Measurements from ENCODE around the gene AFAP1L1. TPM values are rescaled to one million over a fixed set of nuclear protein-coding genes. Genes with fewer than 3 reads are reported as not detected.

Gene AFAP1L1
- total RNA-seq, 1 experiment from 2014 or later: 15.2 TPM

- H3K9me3 ChIP-seq (ENCODE audit: control insufficient read depth, insufficient read depth, low read depth, low read length): no peaks in the 10 kb centered on the region
- no TSS peak for BruUV-seq (replicated peaks)
- H3K4me1 ChIP-seq (ENCODE audit: control insufficient read depth, insufficient read depth, low read length): no peaks in the 10 kb centered on the region; the same call in 1 of the 2 replicates
- ChIA-PET POLR2A (no interaction called here), CTCF (no interaction called here)
- TF ChIP-seq REST (IDR thresholded peaks at IDR 0.05; ENCODE audit: insufficient read depth in 1 of 2, low read depth in 2 of 2, low read length in 1 of 2) (no peak), CTCF (IDR thresholded peaks at IDR 0.05) (no peak), SIN3A (IDR thresholded peaks at IDR 0.05; ENCODE audit: borderline replicate concordance, insufficient read depth, low read depth, low read length) (no peak), TCF7L2 (IDR thresholded peaks at IDR 0.05; ENCODE audit: low read depth, low read length) (no peak), POLR2AphosphoS5 (IDR thresholded peaks at IDR 0.05; ENCODE audit: low read depth, low read length) (no peak)
- intact Hi-C loops (cut with micrococcal nuclease; ENCODE audit: unreplicated experiment) (no loop called here), in situ Hi-C loops (cut with HindIII; ENCODE audit: low pct_unique_long_range_greater_than_20kb, low sequenced_read_pairs) (no loop called here)
- DNase-seq (ENCODE audit: low read depth, low spot score) (no peak), ATAC-seq (no peak)
- no peak overlapping the region for H3K27ac ChIP-seq (ENCODE audit: low read length)
- no peaks in the 10 kb centered on the region; the same call in 1 of the 2 replicates for H3K36me3 ChIP-seq (ENCODE audit: control insufficient read depth, insufficient read depth, low read length)
- H3K27me3 ChIP-seq (ENCODE audit: control insufficient read depth, insufficient read depth, low read length): no peaks in the 10 kb centered on the region
- no peak overlapping the region for H3K4me3 ChIP-seq (ENCODE audit: low read depth in 2 of 2, low read length in 2 of 2)
These were observed 69.3 kb downstream of the AFAP1L1 start for GRCh38 chr5:149340920-149341319.

DNA sequence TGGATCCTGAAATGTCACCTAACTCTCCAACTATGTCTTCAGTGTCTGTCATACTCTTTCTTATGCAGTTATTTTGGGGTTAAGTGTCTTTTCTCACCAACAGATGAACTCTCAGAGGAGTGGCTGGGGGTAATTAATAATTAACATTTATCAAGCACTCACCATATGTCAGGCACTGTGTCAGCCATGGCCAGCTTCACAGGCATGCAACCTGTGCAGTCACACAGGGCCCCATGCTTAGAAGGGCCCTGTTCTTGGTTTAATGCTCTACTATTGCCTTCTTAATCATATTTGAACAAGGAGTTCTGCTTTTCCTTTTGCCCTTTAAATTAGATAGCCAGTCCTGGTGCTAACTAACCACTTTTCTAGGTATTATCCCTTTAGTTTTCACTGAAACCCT is 70.2 kb downstream of the AFAP1L1 start:
- Histone ChIP-seq H3K27ac (ENCODE audit: low read length) (no peak overlapping the region), H3K27me3 (ENCODE audit: control insufficient read depth, insufficient read depth, low read length) (no peaks in the 10 kb centered on the region), H3K4me3 (ENCODE audit: low read depth in 2 of 2, low read length in 2 of 2) (no peak overlapping the region), H3K9me3 (ENCODE audit: control insufficient read depth, insufficient read depth, low read depth, low read length) (no peaks in the 10 kb centered on the region), H3K4me1 (ENCODE audit: control insufficient read depth, insufficient read depth, low read length) (peaks cover under 1% of the 10 kb centered on the region), H3K36me3 (ENCODE audit: control insufficient read depth, insufficient read depth, low read length) (no peaks in the 10 kb centered on the region; the same call in 1 of the 2 replicates)
- TF ChIP-seq TCF7L2 (IDR thresholded peaks at IDR 0.05; ENCODE audit: low read depth, low read length) (no peak), SIN3A (IDR thresholded peaks at IDR 0.05; ENCODE audit: borderline replicate concordance, insufficient read depth, low read depth, low read length) (no peak), CTCF (IDR thresholded peaks at IDR 0.05) (no peak), POLR2AphosphoS5 (IDR thresholded peaks at IDR 0.05; ENCODE audit: low read depth, low read length) (no peak), REST (IDR thresholded peaks at IDR 0.05; ENCODE audit: insufficient read depth in 1 of 2, low read depth in 2 of 2, low read length in 1 of 2) (no peak)
- ChIA-PET CTCF (no interaction called here), POLR2A (no interaction called here)
- intact Hi-C loops (cut with micrococcal nuclease; ENCODE audit: unreplicated experiment) (no loop called here), in situ Hi-C loops (cut with HindIII; ENCODE audit: low pct_unique_long_range_greater_than_20kb, low sequenced_read_pairs) (no loop called here)
- DNase-seq (ENCODE audit: low read depth, low spot score) (no peak), ATAC-seq (no peak)
- BruUV-seq (replicated peaks): no TSS peak
